T-helper 17 cell (primary cell): ENCODE measurements around the gene UNC45A. TPM values are rescaled to one million over a fixed set of nuclear protein-coding genes. Genes with fewer than 3 reads are reported as not detected.

Source experiments
- ATAC-seq: fragments of 150-1000 bp; cut with Tn5 transposase; 2 replicates; pipeline ENCODE4 v1.10.0; 2021; ENCODE audit warnings: mild to moderate bottlenecking, moderate library complexity
- DNase-seq, 3 donors: peaks; one replicate each; pipeline versions ENCODE4 v3.0.0 to v3.0.0-alpha.2; 2020 to 2021
- H3K9me3 ChIP-seq: one replicate; pipeline ENCODE4 v1.7.0; 2013; ENCODE audit warnings: low read length, mild to moderate bottlenecking; ENCODE audit not compliant: control insufficient read depth, poor library complexity, severe bottlenecking
- H3K27ac Mint-ChIP-seq: one replicate; pipeline ENCODE4 v1.8.0; 2022; ENCODE audit warnings: mild to moderate bottlenecking, moderate library complexity, mixed read lengths
- H3K27me3 Mint-ChIP-seq: one replicate; pipeline ENCODE4 v1.8.0; 2022; ENCODE audit warnings: mixed read lengths
- H3K36me3 Mint-ChIP-seq: one replicate; pipeline ENCODE4 v1.8.0; 2022; ENCODE audit warnings: low read depth, mixed read lengths
- H3K4me1 Mint-ChIP-seq: one replicate; pipeline ENCODE4 v1.8.0; 2022; ENCODE audit warnings: mild to moderate bottlenecking, mixed read lengths
- H3K4me3 Mint-ChIP-seq: one replicate; pipeline ENCODE4 v1.8.0; 2022; ENCODE audit warnings: mild to moderate bottlenecking, moderate library complexity, mixed read lengths
- total RNA-seq, 4 donors: library from RNA in 2 of 4; stranded (reverse) in 2 of 4; gene quantifications; one replicate each; pipeline ENCODE4 v1.2.3 and lab custom pipeline; 2022 to 2026

Gene UNC45A
- total RNA-seq, 2 donors from 2014 or later = 36.9 to 38.3 TPM

DNA sequence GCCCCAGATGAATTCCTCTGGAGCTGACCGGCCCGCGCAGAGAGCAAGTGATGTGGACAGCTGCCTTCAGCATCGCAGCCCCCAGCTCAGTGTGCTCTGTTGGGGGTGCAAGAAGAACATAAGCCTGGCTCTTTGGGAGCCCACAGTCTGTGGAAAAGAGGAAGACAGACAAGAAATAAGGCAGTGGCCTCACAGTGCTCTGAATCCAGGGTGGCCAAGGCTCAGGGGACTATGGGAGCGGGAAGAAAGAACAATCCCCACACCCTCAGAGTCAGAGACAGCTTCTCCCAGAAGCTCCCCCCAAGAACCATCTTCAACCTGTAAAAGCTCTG is 2.5 kb upstream of the UNC45A start:
- Mint-ChIP-seq H3K27ac (peak overlapping the region; percentile 96), H3K4me1 (peaks cover 34% of the 10 kb centered on the region), H3K36me3 (no peaks in the 10 kb centered on the region), H3K27me3 (no peaks in the 10 kb centered on the region), H3K4me3 (peak overlapping the region; percentile 98)
- DNase-seq (no peak), ATAC-seq (no peak)
- no peaks in the 10 kb centered on the region for H3K9me3 ChIP-seq

DNA sequence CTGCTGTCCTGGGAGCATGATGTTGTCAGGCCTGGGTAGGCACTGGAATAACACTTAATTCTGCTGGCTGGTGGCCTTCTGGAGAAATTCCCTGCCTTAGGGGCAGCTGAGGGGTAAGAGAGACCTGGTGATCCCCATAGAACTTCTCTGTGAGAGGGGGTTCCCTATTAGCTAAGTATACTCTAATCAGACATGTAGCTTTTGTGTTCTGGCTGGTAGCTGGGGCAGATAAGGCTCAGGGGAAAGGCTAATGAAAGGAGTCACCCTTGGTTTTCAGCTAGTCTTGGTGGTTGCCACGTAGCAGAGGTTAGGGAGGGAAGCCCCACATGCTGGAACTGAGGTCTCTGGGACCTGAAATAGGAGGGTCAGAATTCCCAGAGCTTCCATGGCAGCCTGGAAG is 1.8 kb upstream of the UNC45A start:
- Mint-ChIP-seq H3K27me3 (no peaks in the 10 kb centered on the region), H3K27ac (no peak overlapping the region), H3K4me3 (peak overlapping the region; percentile 39), H3K36me3 (no peaks in the 10 kb centered on the region), H3K4me1 (peaks cover 34% of the 10 kb centered on the region)
- no peaks in the 10 kb centered on the region for H3K9me3 ChIP-seq
- DNase-seq = no peak
- ATAC-seq = no peak

DNA sequence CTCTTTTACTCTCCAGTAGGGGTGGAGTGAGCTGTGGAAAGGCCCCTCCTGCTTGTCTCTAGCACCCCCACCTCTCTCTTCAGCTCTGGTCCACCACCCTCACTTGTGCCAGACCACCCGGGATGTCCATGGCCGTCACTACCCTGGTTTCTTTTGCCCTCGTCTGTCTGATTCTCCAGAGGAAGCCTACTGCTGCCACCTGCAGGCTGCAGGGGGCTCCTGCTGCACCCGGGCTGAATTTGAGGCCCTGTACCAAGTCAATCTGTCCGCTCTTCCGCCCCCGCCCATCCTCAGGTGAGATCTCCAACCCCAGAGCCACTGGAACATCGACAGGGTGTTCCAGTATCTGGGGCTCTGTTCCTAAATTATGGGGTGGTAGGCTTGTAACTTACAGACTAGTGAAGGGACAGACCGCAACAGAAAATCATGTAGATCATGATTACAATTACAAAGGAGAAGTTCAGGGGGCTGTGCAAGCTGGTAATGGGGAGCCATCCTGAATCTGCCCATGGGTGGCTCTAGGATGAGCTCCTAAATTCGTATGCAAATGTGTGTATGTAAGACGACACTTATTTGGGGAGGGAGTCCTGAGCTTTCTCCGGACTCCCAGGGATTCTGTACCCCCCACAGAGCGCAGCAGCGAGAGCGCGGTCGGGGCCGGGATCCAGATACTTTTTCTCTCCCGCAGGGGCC is 683 bp upstream of the UNC45A start:
- ATAC-seq (peak; percentile 45), DNase-seq (peak; percentile 73 to 78 (median 74))
- no peaks in the 10 kb centered on the region for H3K9me3 ChIP-seq
- peak overlapping the region; percentile 93 for H3K27ac Mint-ChIP-seq
- H3K4me1 Mint-ChIP-seq = peaks cover 34% of the 10 kb centered on the region
- no peaks in the 10 kb centered on the region for H3K27me3 Mint-ChIP-seq
- H3K4me3 Mint-ChIP-seq = peak overlapping the region; percentile 96
- no peaks in the 10 kb centered on the region for H3K36me3 Mint-ChIP-seq

DNA sequence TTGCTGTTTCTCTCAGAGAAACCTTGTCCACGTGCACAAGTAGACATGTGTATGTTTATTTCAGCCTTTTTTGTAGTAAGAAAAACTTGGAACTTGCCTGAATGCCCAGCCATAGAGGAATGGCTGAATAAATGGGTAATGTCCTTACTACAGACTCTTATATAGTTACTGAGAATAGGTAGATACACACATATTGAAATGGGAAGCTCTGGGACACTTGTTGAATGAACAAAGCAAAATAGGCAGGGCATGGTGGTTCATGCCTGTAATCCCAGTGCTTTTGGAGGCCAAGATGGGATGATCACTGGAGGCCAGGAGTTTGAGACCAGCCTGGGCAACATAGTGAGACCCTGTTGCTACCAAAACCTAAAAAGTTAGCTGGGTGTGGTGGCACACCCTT is 1.7 kb downstream of the UNC45A start:
- no peak for DNase-seq
- Mint-ChIP-seq H3K27ac (peak overlapping the region; percentile 93), H3K27me3 (no peaks in the 10 kb centered on the region), H3K4me1 (peaks cover 23% of the 10 kb centered on the region), H3K4me3 (peak overlapping the region; percentile 96), H3K36me3 (no peaks in the 10 kb centered on the region)
- ATAC-seq = no peak
- no peaks in the 10 kb centered on the region for H3K9me3 ChIP-seq

DNA sequence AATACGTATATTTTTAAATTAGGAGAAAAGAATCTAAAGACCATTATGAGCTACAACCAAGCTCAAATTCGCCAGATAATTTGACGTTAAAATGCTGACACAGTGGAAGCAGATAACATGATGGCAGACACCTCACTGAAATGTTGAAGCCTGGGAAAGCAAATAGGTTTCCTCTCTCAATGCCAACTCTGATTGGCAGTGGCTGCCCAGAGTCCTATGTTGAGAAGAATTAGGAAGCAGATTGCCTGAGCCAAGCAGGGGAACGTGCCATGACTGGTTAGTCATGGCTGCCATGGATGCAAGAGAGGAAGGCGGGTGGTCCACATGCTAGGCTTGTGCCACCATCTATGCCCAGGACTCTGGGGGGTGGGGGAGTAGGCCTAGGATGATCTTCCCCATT is 3.2 kb downstream of the UNC45A start:
- no peak overlapping the region for H3K4me3 Mint-ChIP-seq
- peaks cover 19% of the 10 kb centered on the region for H3K4me1 Mint-ChIP-seq
- H3K36me3 Mint-ChIP-seq = no peaks in the 10 kb centered on the region
- no peak for ATAC-seq
- H3K9me3 ChIP-seq = no peaks in the 10 kb centered on the region
- no peaks in the 10 kb centered on the region for H3K27me3 Mint-ChIP-seq
- no peak overlapping the region for H3K27ac Mint-ChIP-seq
- no peak for DNase-seq

DNA sequence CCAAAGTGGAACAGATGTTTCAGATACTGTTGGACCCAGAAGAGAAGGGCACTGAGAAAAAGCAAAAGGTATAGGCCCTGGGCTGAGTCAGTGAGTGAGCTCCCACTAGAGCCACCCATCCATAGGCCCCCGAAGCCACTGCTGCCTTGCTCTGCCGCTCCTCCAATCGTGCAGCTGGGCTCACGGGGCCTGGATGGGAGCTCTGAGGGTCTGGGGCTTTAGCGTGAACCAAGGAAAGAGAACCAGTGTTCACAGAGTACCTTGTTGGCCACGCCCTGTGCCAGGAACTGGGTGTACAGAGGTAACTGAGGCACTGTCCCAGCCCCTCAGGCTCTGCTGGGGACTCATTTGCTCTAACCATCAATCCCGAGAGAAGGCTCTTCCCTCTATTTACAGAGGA is 4.7 kb downstream of the UNC45A start:
- Mint-ChIP-seq H3K4me3 (no peak overlapping the region), H3K27me3 (no peaks in the 10 kb centered on the region), H3K4me1 (peaks cover 14% of the 10 kb centered on the region), H3K27ac (peak overlapping the region; percentile 53), H3K36me3 (no peaks in the 10 kb centered on the region)
- ATAC-seq = no peak
- no peaks in the 10 kb centered on the region for H3K9me3 ChIP-seq
- no peak for DNase-seq

DNA sequence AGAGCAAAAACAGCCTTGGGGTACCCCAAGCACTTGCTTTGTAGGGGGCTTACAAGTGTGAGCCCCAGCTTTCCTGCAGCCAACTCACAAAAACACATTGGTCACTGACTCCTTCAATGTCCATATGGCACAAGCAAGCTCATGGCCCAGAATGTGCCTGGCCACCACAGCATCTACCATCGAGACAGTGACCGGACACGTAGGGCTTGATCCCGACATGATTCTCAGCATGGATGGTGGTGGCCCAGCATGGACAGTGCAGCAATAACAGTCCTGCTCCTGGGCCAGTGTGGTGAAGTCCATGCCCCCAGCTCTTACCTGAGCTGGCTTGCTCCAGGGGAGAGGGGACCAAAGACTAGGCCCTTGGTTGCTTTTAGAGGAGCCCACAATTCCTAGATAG is 6.0 kb downstream of the UNC45A start:
- ATAC-seq (no peak), DNase-seq (no peak)
- no peak overlapping the region for H3K4me3 Mint-ChIP-seq
- H3K4me1 Mint-ChIP-seq = peaks cover 12% of the 10 kb centered on the region
- H3K36me3 Mint-ChIP-seq = no peaks in the 10 kb centered on the region
- no peaks in the 10 kb centered on the region for H3K9me3 ChIP-seq
- peak overlapping the region; percentile 60 for H3K27ac Mint-ChIP-seq
- no peaks in the 10 kb centered on the region for H3K27me3 Mint-ChIP-seq

DNA sequence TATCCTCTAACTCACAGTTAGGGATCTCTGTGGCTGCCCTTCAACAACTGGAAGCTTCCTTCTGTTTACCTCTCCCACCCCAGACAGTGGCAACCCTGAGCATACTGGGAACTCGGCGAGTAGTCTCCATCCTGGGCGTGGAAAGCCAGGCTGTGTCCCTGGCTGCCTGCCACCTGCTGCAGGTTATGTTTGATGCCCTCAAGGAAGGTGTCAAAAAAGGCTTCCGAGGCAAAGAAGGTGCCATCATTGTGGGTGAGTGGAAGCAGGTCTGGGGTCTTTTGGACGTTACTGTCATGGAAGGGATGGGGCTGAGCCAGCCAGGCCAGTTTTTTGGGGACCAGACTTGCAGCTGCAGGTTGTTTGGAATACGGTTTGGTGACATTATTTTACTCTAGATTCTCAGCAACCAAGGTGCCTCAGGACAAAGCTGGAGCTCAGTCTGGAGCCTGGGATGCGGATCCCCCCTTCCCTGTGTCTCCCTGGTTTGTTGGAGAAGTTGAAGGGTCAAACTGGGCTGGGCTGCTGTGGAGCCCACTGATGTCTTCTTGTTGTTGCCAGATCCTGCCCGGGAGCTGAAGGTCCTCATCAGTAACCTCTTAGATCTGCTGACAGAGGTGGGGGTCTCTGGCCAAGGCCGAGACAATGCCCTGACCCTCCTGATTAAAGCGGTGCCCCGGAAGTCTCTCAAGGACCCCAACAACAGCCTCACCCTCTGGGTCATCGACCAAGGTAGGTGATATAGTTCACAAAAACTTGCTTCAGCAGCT is 7.5 kb downstream of the UNC45A start:
- H3K4me1 Mint-ChIP-seq = peaks cover 3% of the 10 kb centered on the region
- H3K9me3 ChIP-seq = no peaks in the 10 kb centered on the region
- ATAC-seq (no peak), DNase-seq (no peak)
- H3K36me3 Mint-ChIP-seq = no peaks in the 10 kb centered on the region
- no peak overlapping the region for H3K4me3 Mint-ChIP-seq
- no peaks in the 10 kb centered on the region for H3K27me3 Mint-ChIP-seq
- H3K27ac Mint-ChIP-seq = no peak overlapping the region

DNA sequence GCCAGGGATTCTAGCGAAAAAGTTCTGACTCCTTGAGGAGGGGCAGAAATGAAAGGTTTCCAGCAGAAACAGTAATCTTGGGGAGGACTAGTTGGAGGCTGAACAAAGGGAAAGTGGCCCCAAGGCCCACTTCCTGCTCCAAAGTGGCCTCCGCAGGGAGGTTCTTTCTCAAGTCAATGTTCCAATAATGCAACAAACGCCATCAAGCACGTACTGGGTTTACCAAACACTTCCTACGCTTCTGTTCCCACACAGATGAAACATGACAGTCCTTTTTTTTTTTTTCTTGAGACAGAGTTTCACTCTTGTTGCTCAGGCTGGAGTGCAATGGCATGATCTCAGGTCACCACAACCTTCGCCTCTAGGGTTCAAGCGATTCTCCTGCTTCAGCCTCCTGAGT is 10.0 kb downstream of the UNC45A start:
- no peaks in the 10 kb centered on the region for H3K9me3 ChIP-seq
- Mint-ChIP-seq H3K4me1 (peaks cover 3% of the 10 kb centered on the region), H3K4me3 (no peak overlapping the region), H3K27me3 (no peaks in the 10 kb centered on the region), H3K27ac (no peak overlapping the region), H3K36me3 (no peaks in the 10 kb centered on the region)
- ATAC-seq (no peak), DNase-seq (no peak)

DNA sequence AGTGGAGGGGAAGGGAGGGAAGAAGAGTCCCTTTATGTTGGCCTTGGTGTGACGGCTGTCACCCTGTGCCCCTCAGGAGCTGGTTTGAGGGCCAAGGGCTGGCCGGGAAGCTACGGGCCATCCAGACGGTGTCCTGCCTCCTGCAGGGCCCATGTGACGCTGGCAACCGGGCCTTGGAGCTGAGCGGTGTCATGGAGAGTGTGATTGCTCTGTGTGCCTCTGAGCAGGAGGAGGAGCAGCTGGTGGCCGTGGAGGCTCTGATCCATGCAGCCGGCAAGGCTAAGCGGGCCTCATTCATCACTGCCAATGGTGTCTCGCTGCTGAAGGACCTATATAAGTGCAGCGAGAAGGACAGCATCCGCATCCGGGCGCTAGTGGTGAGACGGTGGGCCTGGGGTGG is 11.5 kb downstream of the UNC45A start:
- no peak for DNase-seq
- H3K4me3 Mint-ChIP-seq = no peak overlapping the region
- H3K4me1 Mint-ChIP-seq = no peaks in the 10 kb centered on the region
- no peak overlapping the region for H3K27ac Mint-ChIP-seq
- H3K36me3 Mint-ChIP-seq = no peaks in the 10 kb centered on the region
- H3K9me3 ChIP-seq = no peaks in the 10 kb centered on the region
- ATAC-seq = no peak
- H3K27me3 Mint-ChIP-seq = no peaks in the 10 kb centered on the region

DNA sequence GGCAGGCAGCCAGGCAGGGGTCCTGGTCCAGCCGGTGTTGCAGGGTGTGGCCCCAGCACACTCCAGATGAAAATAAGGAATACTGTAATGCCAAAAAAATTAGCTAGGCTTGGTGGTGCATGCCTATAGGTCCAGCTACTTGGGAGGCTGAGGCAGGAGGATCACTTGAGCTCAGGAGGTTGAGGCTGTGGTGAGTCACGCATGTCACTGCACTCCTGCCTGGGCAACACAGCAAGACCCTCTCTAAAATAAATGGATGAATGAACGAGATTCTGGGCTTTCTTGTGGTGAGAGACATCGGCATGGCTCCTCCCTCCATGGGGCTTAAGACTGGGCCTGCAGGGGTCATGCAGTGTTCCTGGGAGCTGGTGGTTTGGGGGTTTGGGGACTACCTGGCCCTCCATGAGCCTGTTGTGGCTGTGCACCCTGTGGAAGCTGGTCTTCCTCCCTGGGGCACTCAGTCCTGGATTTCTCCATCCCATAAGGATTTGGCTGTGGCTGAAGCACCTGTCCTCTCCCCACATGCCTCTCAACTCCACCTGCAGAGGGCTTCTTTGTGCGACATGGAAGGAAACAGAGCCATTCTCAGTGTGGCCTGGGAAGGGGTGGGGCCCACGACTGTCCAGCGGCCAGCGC is 12.0 kb downstream of the UNC45A start:
- Mint-ChIP-seq H3K36me3 (no peaks in the 10 kb centered on the region), H3K4me1 (no peaks in the 10 kb centered on the region), H3K27me3 (no peaks in the 10 kb centered on the region), H3K27ac (no peak overlapping the region), H3K4me3 (no peak overlapping the region)
- no peak for ATAC-seq
- H3K9me3 ChIP-seq = no peaks in the 10 kb centered on the region
- DNase-seq = no peak

DNA sequence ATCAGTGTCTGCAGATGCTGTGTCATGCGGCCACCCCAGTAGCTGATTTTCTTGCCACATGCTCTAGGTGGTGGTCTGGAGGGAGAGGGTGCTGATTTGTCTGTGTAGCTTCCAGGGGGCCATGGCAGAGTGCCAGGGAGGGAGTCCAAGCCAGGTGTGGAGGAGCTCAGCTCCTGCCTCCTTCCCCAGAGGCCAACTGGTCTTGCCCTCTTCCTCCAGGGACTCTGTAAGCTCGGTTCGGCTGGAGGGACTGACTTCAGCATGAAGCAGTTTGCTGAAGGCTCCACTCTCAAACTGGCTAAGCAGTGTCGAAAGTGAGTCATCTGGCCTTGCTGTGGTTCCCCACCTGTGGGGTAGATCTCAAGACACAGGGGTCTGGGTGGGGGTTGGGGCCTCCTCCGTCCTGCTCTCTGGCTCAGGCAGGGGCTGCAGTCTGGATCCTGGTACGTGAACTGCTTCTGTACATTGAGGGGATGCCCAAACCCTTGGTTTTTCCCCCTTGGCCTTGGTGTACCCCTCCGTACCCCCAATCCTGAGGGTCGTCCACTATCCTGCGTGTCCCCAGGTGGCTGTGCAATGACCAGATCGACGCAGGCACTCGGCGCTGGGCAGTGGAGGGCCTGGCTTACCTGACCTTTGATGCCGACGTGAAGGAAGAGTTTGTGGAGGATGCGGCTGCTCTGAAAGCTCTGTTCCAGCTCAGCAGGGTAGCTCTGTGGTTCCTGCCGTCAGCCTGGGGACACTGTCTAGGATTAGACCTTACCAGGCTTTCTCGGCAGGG is 12.7 kb downstream of the UNC45A start:
- H3K4me3 Mint-ChIP-seq = no peak overlapping the region
- no peaks in the 10 kb centered on the region for H3K36me3 Mint-ChIP-seq
- no peaks in the 10 kb centered on the region for H3K27me3 Mint-ChIP-seq
- H3K4me1 Mint-ChIP-seq = no peaks in the 10 kb centered on the region
- no peak for DNase-seq
- no peak overlapping the region for H3K27ac Mint-ChIP-seq
- H3K9me3 ChIP-seq = no peaks in the 10 kb centered on the region
- ATAC-seq = no peak

DNA sequence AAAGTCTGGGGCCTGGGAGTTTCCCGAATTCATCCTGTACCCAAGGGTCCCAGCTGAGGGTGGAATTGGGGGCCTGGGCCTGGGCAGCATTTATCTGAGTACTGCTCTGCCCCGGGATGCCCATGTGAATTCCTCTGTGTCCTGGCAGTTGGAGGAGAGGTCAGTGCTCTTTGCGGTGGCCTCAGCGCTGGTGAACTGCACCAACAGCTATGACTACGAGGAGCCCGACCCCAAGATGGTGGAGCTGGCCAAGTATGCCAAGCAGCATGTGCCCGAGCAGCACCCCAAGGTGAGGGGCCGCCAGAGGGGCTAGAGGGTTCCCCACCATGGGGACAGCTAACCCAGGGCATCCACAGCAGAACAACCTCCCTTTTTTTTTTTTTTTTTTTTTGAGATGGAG is 13.4 kb downstream of the UNC45A start:
- no peak overlapping the region for H3K4me3 Mint-ChIP-seq

More for the DNA sequence above, 13.4 kb downstream of the UNC45A start:
- H3K9me3 ChIP-seq = no peaks in the 10 kb centered on the region
- H3K36me3 Mint-ChIP-seq = no peaks in the 10 kb centered on the region
- no peak overlapping the region for H3K27ac Mint-ChIP-seq
- H3K27me3 Mint-ChIP-seq = no peaks in the 10 kb centered on the region
- DNase-seq (no peak), ATAC-seq (no peak)
- no peaks in the 10 kb centered on the region for H3K4me1 Mint-ChIP-seq
